Smooth muscle cell of bladder (primary cell): ENCODE measurements around the gene FKBP2. TPM values are rescaled to one million over a fixed set of nuclear protein-coding genes. Genes with fewer than 3 reads are reported as not detected.

ENCODE experiments used
- total RNA-seq: library from RNA; depleted of rRNA; stranded (reverse); fragments of >200 nt; gene quantifications from 2 replicates; pipeline ENCODE4 v1.2.3, GENCODE V29; 2014

The FKBP2 gene
- total RNA-seq = 97.4 and 139 TPM in 2 replicates

DNA sequence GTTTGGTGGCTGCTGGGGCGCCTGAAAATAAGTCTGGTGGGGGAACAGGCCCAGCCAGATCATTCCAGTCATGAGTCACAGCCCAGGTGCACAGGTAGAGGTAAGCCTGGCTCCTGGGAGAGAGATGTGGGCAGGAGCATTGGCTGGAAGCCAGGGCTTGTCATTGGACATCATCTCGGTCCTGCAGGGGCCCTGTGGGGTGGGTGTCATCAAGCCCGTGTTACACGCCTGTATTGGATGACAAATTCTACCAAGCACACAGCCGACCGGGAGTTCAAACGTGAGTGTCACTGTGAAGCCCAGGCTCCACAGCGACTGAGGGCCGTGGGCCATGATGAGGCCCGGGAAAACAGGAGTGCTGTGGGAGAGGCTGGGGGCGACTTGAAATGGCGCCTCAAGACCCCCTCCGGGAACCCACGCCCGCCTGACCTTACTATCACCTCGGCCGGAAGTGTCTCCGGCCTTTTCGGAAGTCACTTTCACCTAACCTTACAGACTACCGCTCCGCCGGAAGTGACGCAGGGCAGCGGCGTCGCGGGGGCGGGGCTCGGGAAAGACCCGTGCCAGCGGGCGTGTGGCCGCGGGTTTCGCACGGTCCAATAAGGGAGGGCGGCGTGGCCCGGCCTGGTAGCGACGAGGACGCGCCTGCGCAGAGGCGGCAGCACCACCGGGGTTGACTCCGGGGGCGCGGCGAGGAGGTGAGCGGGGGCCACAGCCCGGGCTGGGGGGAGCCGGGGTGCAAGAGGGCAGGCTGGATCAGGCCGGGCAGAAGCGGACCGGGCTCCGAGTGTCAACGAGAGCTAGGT lies at the start of gene FKBP2:
Gene FKBP2, plus strand, starts transcription at position 661 of the 806 bp plus-strand sequence. CDS start 1,293 bp downstream, outside the sequence.

DNA sequence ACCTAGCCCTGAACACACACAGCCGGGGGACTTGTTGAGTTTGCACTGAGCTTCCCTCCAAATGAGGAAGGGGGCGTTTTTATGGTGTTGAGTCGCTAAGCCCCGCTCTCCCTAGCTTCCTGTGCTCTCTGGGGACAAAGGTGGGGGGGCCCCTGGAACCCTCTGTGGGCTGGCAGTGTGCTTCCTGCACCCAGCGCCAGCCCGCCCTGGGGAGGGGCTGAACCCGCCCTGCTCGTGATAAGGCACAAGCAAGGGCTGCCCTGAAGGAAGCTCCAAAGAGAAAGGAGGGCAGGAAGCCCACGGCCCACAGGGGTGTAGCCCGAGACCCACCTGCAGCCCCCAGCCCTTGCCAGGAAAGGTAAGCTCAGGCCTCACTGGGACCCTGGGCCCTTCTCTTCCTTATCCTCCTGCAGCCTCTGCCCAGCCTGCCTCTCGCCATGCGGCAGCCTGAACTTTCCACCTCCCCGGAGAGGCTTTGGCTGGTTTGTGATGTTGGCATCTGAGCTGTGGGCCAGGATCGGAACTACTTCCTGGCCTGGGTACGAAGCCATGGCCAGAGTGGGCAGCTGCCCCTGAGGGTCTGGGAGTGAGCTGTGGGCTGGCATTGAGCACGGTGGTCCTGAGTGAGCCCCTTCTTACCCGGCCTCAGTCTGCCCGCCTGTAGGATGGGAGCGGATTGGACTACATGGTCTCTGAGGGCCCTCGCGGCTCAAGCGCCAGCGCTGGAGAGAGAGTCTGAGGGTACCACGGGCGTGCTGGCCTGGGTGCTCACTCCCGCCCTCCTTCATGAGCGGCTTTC lies 34.2 kb upstream of the FKBP2 start, which contains the start of gene FERMT3:
Gene FERMT3, plus strand, starts transcription at position 265 of the 799 bp plus-strand sequence. CDS start 644 bp downstream, outside the sequence.

DNA sequence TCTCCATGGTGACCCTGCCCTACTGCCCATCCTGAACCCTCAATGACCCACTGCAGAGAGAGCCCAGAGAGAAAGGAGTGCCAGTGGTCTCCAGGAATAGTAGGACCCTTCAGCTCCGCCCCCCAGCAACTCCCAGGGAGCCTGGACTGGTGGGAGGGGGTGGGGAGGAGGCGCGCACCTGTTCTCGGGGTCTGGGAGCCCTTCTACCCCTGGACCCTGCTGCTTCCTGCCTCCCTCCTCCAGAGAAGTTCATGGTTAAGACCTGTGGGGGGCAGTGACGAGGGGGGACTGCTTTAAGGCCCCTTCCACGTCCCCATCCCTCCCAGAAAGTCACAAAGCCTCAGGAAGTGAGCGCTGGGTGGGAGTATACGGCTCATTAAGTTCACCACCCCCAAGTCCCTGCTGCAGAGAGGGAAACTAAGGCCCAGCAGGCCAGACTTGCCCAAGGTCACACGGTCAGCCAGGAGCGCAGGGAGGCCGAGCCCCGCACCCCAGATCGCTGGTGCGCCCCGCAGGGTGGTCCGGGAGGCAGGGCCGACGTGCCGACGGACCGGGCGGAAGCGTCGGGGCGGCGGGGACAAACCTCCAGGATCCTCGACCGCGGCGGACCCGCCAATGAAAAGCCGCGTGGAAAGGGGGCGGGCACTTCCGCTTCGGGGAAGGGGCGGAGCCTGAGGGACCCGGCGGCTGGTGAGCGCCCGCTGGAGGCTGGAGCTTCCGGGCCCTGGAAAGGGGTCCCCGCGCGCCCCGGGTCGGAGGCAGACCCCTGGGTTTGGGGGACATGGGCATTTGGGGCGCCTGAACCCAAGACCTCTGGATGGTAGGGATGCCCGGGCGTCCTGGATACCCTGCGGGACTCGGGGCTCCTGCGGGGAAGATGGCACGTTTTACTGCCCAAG lies 15.0 kb upstream of the FKBP2 start, which contains the start of the genes NUDT22 and TRPT1:
Gene NUDT22, plus strand, starts transcription at position 667 of the 899 bp plus-strand sequence. CDS start 379 bp downstream, outside the sequence.
Gene TRPT1, minus strand, starts transcription at position 579 of the 899 bp plus-strand sequence. Its CDS starts 326 bp downstream, at position 253.

DNA sequence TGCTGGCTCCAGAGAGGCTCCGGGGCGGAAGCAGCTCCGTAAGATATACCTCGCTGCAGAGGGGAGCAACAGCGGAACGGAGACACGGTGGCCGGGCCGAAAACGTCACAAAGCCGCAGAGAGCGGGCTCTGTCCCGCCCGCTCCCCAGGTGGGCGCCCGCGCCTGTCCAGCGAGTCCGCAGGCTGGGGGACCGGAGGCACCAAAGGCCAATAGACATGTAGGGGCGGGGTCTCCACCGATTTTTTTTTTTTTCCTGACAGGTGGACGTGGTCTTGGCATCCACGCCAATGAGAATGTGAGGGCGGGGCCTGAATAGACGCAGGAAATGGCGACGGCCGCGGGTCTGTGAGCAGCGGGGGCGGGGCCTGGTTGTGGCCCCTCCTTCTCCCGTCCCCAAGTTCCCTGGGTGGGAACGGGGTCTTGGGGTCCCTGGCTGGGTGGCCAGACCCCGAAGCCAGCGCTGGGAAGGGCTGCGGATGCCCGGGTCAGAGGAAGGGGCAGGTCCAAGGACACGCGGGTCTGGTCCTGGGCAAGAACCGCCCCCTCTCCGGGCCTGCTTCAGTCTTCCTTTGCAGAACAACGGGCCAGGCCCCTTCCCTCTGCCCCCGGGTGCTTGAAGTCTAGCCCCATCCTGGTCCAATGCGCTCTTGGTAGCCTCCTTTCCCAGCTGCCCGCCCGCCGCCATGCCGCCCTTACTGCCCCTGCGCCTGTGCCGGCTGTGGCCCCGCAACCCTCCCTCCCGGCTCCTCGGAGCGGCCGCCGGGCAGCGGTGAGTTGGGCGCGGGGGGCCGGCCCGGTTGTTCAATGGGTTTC lies 10.5 kb upstream of the FKBP2 start, which contains the start of gene DNAJC4:
Gene DNAJC4, plus strand, starts transcription at position 378 of the 814 bp plus-strand sequence. Its CDS starts 307 bp downstream, at position 685.

DNA sequence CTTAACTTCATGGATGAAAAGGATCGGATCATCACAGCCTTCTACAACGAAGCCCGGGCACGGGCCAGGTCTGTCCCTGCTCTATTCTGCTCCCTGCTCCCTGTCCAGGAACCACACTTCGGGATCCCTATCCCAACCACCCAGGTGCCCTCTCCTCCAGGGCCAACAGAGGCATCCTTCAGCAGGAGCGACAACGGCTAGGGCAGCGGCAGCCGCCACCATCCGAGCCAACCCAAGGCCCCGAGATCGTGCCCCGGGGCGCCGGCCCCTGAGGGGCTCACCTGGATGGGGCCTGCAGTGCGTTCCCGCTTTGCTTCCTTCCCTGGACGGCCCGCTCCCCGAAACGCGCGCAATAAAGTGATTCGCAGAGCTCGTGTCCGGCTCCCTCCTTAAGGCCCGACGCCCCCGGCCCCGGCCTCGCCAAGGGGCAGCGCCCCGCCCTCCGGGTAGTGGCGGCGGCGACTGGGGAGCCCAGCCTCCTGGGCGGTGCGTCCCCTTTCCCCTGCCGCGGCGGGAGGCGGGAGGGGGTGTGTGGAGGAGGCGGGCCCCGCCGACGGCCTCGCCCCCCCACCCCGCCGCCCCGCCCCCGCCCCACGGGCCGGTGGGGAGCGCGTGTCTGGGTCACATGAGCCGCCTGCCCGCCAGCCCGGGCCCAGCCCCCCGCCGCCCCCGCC lies 6.8 kb upstream of the FKBP2 start, which contains the start of gene VEGFB:
Gene VEGFB, plus strand, starts transcription at position 672 of the 674 bp plus-strand sequence. CDS start 250 bp downstream, outside the sequence.

DNA sequence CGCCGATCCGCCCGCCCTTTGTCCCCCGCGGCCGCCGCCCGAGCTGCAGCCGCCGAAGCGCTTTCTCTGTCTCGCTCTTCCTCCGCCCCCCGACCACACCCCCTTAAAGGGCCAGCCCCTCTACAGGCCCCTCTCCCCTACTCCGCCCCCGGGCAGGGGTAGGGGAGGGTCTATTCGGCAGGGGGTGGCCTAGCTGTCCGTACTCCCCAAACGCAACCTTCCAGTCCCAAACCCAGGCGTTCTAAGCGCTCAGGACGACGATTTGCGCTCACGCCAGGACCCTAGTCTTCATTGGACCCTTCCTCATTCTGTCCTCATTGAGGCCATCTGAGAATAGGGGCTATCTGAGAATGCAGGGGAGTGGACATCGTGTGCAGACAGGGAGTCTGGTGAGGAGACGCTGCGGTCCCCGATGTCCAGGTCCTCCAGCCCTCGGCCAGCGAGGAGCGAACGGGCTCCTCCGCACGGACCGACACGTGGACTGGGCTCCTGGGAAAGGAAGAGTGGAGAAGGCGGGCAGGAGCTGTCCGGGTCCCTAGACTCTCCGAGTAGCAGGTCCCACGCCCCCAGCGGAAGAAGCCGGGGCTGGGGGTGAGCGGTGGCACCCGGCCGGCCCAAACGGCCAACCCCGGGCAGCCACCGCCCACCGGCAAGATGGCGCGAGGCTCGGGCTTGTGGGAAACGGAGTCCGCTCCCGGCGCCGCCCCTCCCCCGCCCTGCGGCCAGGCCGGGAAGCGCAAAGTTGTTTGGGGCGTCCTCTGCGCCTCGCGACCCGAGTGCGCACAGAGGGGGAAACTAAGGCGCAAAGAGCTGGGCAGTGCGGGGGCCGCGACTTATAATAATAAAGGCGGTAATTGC lies 6.2 kb downstream of the FKBP2 start, which contains the start of gene PPP1R14B:
Gene PPP1R14B, minus strand, starts transcription at position 73 of the 858 bp plus-strand sequence. CDS start 270 bp downstream, outside the sequence.

DNA sequence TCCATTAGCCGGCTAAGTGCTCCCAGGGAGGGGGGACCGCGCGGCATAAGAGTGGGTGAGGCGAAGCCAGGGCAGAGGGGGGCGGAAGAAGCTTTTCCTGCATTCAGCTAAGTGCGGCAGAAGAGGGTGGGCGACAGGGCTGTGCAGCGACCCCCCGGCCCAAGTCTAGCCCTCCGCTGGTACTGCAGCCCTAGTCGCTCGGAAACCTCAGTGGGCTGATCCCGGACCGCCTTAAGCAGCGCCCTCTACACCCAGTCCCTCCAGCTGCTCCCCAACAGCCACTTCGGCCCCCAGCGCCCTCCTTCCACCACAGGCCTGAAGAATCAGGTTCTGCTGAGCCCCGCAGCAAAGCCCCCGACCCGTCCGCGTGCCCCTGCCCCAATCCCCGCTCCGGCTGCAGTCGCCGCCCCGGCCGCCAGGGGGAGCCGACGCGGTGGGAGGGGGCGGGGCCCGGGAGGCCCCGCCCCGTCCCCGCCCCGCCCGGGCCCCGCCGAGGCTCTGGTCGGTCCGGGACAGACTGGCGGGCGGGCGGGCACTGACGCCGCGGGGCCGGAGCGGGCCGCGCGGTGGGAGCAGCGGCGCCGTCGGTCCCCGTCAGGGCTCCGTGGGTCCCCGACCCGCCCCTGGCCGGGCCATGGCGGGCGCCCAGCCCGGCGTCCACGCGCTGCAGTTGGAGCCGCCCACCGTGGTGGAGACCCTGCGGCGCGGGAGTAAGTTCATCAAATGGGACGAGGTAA lies 10.3 kb downstream of the FKBP2 start, which contains the start of gene PLCB3:
Gene PLCB3, plus strand, starts transcription at position 515 of the 737 bp plus-strand sequence. Its CDS starts 120 bp downstream, at position 635.

DNA sequence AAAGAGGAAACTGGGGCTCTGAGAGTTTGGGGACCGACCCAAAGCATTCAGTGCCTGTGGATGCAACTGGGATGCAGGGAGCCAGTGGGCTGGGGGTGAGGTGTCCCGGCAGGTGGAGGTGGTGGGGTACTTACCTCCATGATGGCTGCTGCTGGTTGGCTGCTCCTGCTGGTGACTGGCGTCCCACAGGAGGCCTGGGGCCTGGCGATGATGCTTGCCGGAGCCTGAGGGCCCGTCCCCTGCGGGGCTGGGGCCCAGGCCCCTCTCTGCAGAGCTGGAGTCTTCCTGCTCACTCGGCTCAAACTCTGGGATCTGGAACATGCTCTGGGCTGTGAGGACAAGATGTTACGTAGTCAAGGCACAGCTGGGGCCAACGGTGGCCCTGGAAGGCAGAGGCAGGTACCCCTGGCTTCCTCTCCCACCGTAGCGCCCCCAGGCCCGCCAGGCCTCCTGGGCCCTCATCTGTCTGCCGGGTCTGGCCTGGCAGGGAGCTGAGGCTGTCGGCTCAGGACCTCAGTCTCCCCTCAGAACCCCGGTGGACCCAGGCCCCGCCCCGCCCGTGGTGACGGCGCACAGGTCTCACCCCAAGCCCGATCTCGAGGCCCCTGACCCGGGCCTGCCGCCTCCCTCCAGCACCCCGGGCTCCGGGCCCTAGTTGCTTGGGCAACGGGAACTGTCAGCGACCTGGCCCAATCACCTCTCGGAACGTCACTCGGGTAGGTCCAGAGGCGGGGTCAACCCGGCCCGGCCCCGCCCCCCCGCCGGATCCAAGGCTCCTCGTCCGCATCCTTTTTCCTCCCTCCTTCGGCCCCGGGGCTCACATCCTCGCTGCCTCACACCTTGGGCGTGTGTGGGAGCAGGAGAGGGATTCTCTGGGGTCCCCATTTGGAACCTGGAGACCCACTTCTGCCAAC lies 43.4 kb downstream of the FKBP2 start, which contains the start of gene BAD:
Gene BAD, minus strand, starts transcription at position 618 of the 914 bp plus-strand sequence. Its CDS starts 297 bp downstream, at position 321.

DNA sequence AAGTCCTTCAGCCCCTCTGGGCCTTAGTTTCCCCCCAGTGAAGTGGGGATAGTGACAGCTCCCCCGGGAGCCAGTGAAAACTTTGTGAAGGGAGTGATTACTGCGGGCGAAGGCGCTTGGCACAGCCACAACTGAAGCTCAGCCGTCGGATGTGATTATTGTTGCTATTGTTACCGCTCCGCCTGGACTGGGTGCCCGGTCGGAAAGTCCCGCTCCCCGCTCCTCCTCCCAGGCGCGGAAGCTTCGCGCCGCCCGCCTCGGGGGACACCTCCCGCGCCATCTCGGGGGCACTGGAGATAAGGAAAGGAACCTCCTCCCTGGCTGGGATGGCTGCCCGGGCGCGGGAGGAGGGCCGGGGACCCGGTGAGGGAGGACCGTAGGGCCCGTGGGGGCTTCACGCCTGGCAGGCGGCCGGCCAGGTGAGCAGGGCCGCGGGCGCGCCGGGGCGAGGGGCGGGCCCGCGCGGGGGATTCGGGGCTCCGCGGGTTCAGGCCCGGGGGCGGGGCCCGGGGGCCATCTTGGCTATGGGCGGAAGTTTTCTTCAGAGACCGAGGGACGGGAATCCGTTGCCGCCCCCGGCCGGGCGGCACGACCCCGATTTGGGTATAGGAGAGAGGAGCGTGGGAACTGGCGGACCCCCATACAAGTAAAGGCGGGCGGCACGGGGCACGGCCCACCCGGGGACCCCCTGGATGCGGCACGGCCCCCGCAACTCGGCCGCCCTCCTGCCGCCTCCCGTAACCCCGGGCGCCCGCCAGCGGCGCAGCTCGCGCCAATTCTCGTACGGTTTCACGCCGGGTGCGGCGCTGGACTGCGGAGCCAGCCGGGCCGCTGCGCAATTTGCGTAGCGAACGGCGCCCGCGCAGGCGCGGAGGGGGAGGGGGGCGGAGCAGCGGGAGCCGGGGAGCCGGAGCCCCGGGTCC lies 44.3 kb downstream of the FKBP2 start, which contains the start of gene GPR137:
Gene GPR137, plus strand, starts transcription at position 887 of the 923 bp plus-strand sequence. CDS start 677 bp downstream, outside the sequence.

DNA sequence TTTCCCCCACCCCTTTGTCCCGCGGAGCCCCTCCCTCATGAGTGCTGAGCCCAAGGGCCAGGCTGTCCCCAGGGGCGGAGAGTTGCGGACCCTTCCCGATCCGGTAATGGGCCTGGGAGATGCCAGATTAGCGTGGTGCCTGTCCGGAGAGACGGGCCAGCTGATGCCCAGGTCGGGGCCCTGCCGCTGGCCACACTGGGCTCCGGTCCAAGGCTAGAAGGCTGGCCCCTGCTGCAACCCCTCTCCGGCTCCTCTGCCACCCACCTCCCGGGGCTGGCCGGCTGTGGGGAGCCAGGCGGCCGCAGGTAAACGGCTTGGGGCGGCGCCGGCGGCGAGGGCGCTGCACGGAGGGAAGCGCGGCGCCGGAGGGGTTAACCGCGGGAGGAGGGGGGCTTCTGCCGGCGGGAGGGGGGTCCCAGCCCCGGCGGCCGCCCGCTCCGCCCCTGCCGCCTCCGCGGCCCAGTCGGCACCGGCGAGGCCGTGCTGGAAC lies 50.4 kb downstream of the FKBP2 start, which contains the start of gene KCNK4:
Gene KCNK4, plus strand, starts transcription at position 41 of the 490 bp plus-strand sequence. CDS start 1,717 bp downstream, outside the sequence.

Other genes starting within 250 kb of the FKBP2 start
- gene FLRT1, start 205.2 kb upstream of the FKBP2 start, total RNA-seq = 0.18 and 0.28 TPM in 2 replicates
- gene MACROD1, start 75.0 kb upstream of the FKBP2 start, total RNA-seq = 15.9 and 17.7 TPM in 2 replicates
- 91.6 and 122 TPM in 2 replicates for gene STIP1, start 54.9 kb upstream of the FKBP2 start, total RNA-seq
- gene FERMT3, start 34.4 kb upstream of the FKBP2 start, total RNA-seq = 1.4 and 2.0 TPM in 2 replicates
- gene TRPT1, start 14.9 kb upstream of the FKBP2 start, total RNA-seq = 40.5 and 40.7 TPM in 2 replicates
- 48.2 and 52.0 TPM in 2 replicates for gene NUDT22, start 14.8 kb upstream of the FKBP2 start, total RNA-seq
- gene DNAJC4, start 10.5 kb upstream of the FKBP2 start, total RNA-seq = 8.2 and 13.0 TPM in 2 replicates
- 13.1 and 24.4 TPM in 2 replicates for gene VEGFB, start 6.5 kb upstream of the FKBP2 start, total RNA-seq
- gene PPP1R14B, start 5.8 kb downstream of the FKBP2 start, total RNA-seq = 115 and 130 TPM in 2 replicates
- 23.8 and 31.5 TPM in 2 replicates for gene PLCB3, start 10.4 kb downstream of the FKBP2 start, total RNA-seq
- 53.1 and 58.2 TPM in 2 replicates for gene BAD, start 43.6 kb downstream of the FKBP2 start, total RNA-seq
- gene GPR137, start 44.8 kb downstream of the FKBP2 start, total RNA-seq = 6.7 and 8.5 TPM in 2 replicates
- gene KCNK4, start 50.2 kb downstream of the FKBP2 start, total RNA-seq = not detected in 2 replicates
- gene CATSPERZ, start 59.3 kb downstream of the FKBP2 start, total RNA-seq = not detected in 2 replicates
- gene ESRRA, start 64.4 kb downstream of the FKBP2 start, total RNA-seq = 22.3 and 26.5 TPM in 2 replicates
- 240 and 298 TPM in 2 replicates for gene TRMT112, start 76.5 kb downstream of the FKBP2 start, total RNA-seq
- gene PRDX5, start 77.0 kb downstream of the FKBP2 start, total RNA-seq = 402 and 434 TPM in 2 replicates
- gene CCDC88B, start 99.1 kb downstream of the FKBP2 start, total RNA-seq = 1.6 and 1.7 TPM in 2 replicates
- gene RPS6KA4, start 118.1 kb downstream of the FKBP2 start, total RNA-seq = 24.7 and 28.3 TPM in 2 replicates